ENCODE results near the gene GTF2H1. TPM values are rescaled to one million over a fixed set of nuclear protein-coding genes. Genes with fewer than 3 reads are reported as not detected.

The GTF2H1 gene
- total RNA-seq, 1 donor from 2014 or later = 43.9 TPM

- Mint-ChIP-seq H3K4me3 (ENCODE audit: low read depth) (no peak overlapping the region), H3K27ac (no peak overlapping the region), H3K9me3 (ENCODE audit: low read depth) (no peaks in the 10 kb centered on the region), H3K36me3 (ENCODE audit: insufficient read depth) (peaks cover 11% of the 10 kb centered on the region), H3K27me3 (no peaks in the 10 kb centered on the region), H3K4me1 (ENCODE audit: low read depth) (no peaks in the 10 kb centered on the region)
- no peak for DNase-seq (ENCODE audit: low spot score, unreplicated experiment)
- no peak for TF ChIP-seq CTCF (IDR thresholded peaks at IDR 0.05; ENCODE audit: unreplicated experiment)
Measured at GRCh38 chr11:18366286-18366685, 43.9 kb downstream of the GTF2H1 start.

GRCh38 chr11:18367431-18367830 is 45.1 kb downstream of the GTF2H1 start:
- Mint-ChIP-seq H3K4me3 (ENCODE audit: low read depth) (no peak overlapping the region), H3K9me3 (ENCODE audit: low read depth) (no peaks in the 10 kb centered on the region), H3K27ac (no peak overlapping the region), H3K4me1 (ENCODE audit: low read depth) (no peaks in the 10 kb centered on the region), H3K36me3 (ENCODE audit: insufficient read depth) (peaks cover 11% of the 10 kb centered on the region), H3K27me3 (no peaks in the 10 kb centered on the region)
- DNase-seq (ENCODE audit: low spot score, unreplicated experiment) = no peak
- TF ChIP-seq CTCF (IDR thresholded peaks at IDR 0.05; ENCODE audit: unreplicated experiment) = no peak

GRCh38 chr11:18368221-18368620 is 45.9 kb downstream of the GTF2H1 start:
- TF ChIP-seq CTCF (IDR thresholded peaks at IDR 0.05; ENCODE audit: unreplicated experiment) = no peak
- peaks cover 11% of the 10 kb centered on the region for H3K36me3 Mint-ChIP-seq (ENCODE audit: insufficient read depth)
- H3K27me3 Mint-ChIP-seq = no peaks in the 10 kb centered on the region
- no peak for DNase-seq (ENCODE audit: low spot score, unreplicated experiment)
- H3K4me3 Mint-ChIP-seq (ENCODE audit: low read depth) = no peak overlapping the region
- H3K4me1 Mint-ChIP-seq (ENCODE audit: low read depth) = no peaks in the 10 kb centered on the region
- no peaks in the 10 kb centered on the region for H3K9me3 Mint-ChIP-seq (ENCODE audit: low read depth)
- H3K27ac Mint-ChIP-seq = no peak overlapping the region

GRCh38 chr11:18369398-18369797 is 47.0 kb downstream of the GTF2H1 start:
- Mint-ChIP-seq H3K27ac (no peak overlapping the region), H3K4me1 (ENCODE audit: low read depth) (no peaks in the 10 kb centered on the region), H3K9me3 (ENCODE audit: low read depth) (no peaks in the 10 kb centered on the region), H3K27me3 (no peaks in the 10 kb centered on the region), H3K36me3 (ENCODE audit: insufficient read depth) (peaks cover 8% of the 10 kb centered on the region), H3K4me3 (ENCODE audit: low read depth) (no peak overlapping the region)
- no peak for DNase-seq (ENCODE audit: low spot score, unreplicated experiment)
- no peak for TF ChIP-seq CTCF (IDR thresholded peaks at IDR 0.05; ENCODE audit: unreplicated experiment)

- no peak overlapping the region for H3K27ac Mint-ChIP-seq
Measured at GRCh38 chr11:18371279-18371678, 48.9 kb downstream of the GTF2H1 start.

More at GRCh38 chr11:18371279-18371678, 48.9 kb downstream of the GTF2H1 start:
- Mint-ChIP-seq H3K9me3 (ENCODE audit: low read depth) (no peaks in the 10 kb centered on the region), H3K27me3 (no peaks in the 10 kb centered on the region), H3K4me1 (ENCODE audit: low read depth) (no peaks in the 10 kb centered on the region), H3K36me3 (ENCODE audit: insufficient read depth) (peaks cover 3% of the 10 kb centered on the region), H3K4me3 (ENCODE audit: low read depth) (no peak overlapping the region)
- DNase-seq (ENCODE audit: low spot score, unreplicated experiment) = no peak
- no peak for TF ChIP-seq CTCF (IDR thresholded peaks at IDR 0.05; ENCODE audit: unreplicated experiment)
